Activated gamma-delta T cell treated with Interleukin-2 at 50 U/mL for 16 hours (primary cell): ENCODE measurements around the gene GTSE1.

ENCODE experiments used
- DNase-seq: peaks from one replicate; pipeline ENCODE4 v3.0.0-alpha.2; 2020

The GTSE1 gene

GRCh38 chr22:46354176-46354992, 57.7 kb downstream of the GTSE1 start:
- DNase-seq = no peak

- DNase-seq = no peak
Measured at GRCh38 chr22:46354993-46355305, 58.3 kb downstream of the GTSE1 start.

GRCh38 chr22:46355369-46355995, 58.8 kb downstream of the GTSE1 start:
- DNase-seq = peak; percentile 62

GRCh38 chr22:46355996-46356471, 59.4 kb downstream of the GTSE1 start:
- DNase-seq = no peak

GRCh38 chr22:46356496-46357480, 60.1 kb downstream of the GTSE1 start:
- no peak for DNase-seq

GRCh38 chr22:46357711-46358520, 61.2 kb downstream of the GTSE1 start:
- no peak for DNase-seq

- no peak for DNase-seq
Measured at GRCh38 chr22:46358766-46359165, 62.1 kb downstream of the GTSE1 start.

- no peak for DNase-seq
Measured at GRCh38 chr22:46359362-46359761, 62.7 kb downstream of the GTSE1 start.

- no peak for DNase-seq
Measured at GRCh38 chr22:46360097-46360496, 63.4 kb downstream of the GTSE1 start.

- DNase-seq = no peak
Measured at GRCh38 chr22:46360891-46361290, 64.2 kb downstream of the GTSE1 start.

- DNase-seq = no peak
Measured at GRCh38 chr22:46361826-46362202, 65.1 kb downstream of the GTSE1 start.

- DNase-seq = no peak
Measured at GRCh38 chr22:46362203-46362933, 65.7 kb downstream of the GTSE1 start.

GRCh38 chr22:46362934-46363515, 66.4 kb downstream of the GTSE1 start:
- DNase-seq = no peak

- DNase-seq = no peak
Measured at GRCh38 chr22:46363611-46364321, 67.1 kb downstream of the GTSE1 start.

GRCh38 chr22:46364341-46365165, 67.9 kb downstream of the GTSE1 start:
- no peak for DNase-seq

GRCh38 chr22:46365166-46365624, 68.5 kb downstream of the GTSE1 start:
- DNase-seq = no peak

GRCh38 chr22:46366327-46366731, 69.7 kb downstream of the GTSE1 start:
- DNase-seq = no peak

- DNase-seq = no peak
Measured at GRCh38 chr22:46366801-46367706, 70.4 kb downstream of the GTSE1 start.
